ENCODE results near the gene GET4.

The GET4 gene

DNA sequence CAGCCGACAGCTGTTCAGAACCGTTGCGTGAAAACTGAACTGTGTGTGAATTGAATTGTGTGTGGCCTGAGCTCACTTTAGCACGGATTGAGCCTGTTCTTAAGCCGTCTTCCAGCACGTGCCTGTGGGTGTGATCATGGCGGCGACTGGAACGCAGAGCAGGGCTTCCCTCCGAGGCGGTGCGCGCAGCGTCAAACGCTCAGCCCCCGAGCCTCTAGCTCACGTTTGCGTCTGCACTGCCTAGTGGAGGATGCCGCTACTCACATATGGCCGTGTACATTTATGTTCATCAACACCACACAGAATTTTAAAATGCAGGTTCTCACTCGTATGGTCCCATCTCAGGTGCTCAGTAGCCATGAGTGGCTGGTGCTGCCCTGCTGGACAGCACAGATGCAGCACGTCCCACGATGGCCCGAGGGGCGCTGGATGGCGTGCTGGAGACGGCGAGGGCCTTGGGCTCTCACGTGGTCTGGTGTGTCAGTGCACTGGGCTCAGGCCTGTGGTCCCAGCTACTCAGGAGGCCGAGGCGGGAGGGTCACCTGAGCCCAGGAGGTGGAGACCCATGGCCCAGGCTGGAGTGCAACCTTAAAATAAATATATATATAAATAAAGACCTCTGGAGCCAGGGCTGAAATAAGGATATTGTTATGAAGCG, 22.1 kb upstream of the GET4 start:
- TF ChIP-seq POLR2A (IDR thresholded peaks at IDR 0.05; ENCODE audit: low read length) = no peak
- no peak for TF ChIP-seq GATA1 (IDR thresholded peaks at IDR 0.05; ENCODE audit: low read depth, low read length)
- no peak for DNase-seq

DNA sequence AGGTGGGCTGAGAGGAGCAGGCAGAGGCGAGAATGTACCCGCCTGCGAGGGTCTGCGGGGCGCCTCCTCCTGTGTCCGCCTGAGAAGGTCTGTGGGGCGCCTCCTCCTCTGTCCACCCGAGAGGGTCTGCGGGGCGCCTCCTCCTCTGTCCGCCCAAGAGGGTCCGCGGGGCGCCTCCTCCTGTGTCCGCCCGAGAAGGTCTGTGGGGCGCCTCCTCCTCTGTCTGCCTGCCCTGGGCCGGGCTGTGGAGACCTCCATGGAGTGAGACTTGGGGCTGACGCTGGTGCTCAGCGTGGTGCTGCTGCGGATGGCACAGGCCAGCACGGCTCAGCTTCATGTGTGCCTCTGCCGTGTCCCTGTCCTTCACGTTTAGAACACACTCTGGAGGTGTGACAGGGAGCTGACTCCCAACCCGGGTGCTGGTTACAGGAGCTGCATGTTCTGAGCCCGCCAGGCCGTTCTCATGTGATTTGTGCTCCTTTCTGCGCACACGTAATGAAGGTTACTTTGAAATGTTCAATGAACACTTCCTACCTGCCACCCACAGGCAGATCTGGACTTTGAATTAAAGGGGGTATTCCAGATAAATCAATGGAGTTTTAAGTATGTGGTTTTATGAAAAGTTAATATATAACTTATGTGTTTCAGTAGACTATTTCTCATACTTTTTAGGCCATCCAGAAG, 20.5 kb upstream of the GET4 start:
- TF ChIP-seq GATA1 (IDR thresholded peaks at IDR 0.05; ENCODE audit: low read depth, low read length) = no peak
- no peak for TF ChIP-seq POLR2A (IDR thresholded peaks at IDR 0.05; ENCODE audit: low read length)
- no peak for DNase-seq

DNA sequence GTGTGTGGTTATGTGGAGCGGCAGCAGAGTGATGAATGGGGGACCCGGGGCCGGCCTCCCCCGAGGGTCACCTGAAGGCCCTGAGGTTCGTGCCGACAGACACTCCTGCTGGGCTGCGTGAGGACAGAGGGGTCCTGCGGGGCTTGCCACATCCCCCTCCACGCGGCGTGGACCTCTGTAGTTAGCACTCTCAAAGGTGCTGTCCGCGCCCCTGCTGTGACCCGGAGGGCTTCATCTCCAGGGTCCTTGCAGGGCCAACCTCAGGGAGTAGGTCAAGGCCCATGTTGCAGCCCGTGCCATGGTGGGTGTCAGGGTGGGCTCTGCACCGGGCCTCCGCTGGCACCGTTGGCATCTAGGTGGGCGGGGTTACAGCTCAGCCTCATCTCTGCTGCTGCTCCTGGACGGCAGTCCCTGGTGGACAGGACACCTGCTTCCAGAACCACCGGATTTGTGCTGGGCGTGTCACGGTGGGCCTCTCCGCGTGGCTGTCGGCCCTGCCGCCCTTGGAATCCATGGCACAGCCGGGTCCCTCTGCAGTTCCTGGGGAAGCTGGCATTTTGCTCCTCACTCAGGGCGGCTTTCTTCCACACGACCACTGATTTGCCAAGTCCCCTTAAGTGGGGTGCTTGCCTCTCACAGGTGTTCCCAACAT, 19.8 kb upstream of the GET4 start:
- no peak for DNase-seq
- TF ChIP-seq POLR2A (IDR thresholded peaks at IDR 0.05; ENCODE audit: low read length) (no peak), GATA1 (IDR thresholded peaks at IDR 0.05; ENCODE audit: low read depth, low read length) (no peak)

DNA sequence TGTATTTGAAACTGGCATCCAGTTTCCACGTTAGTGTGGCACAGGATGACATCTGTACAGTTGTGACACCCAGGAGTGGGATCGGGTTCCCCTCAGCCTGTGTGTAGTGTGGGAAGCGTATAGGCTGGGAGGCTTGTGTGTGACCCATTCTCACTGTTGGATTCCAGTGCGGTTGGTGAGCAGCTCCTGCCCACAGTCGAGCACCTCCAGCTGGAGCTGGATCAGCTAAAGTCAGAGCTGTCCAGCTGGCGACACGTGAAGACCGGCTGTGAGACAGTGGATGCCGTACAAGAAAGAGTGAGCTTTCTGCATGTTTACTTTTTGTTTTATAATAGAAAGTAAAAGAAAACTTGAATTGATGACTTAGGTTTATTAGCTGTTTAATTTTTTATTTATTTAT, 18.7 kb upstream of the GET4 start:
- TF ChIP-seq GATA1 (IDR thresholded peaks at IDR 0.05; ENCODE audit: low read depth, low read length) (no peak), POLR2A (IDR thresholded peaks at IDR 0.05; ENCODE audit: low read length) (no peak)
- no peak for DNase-seq

DNA sequence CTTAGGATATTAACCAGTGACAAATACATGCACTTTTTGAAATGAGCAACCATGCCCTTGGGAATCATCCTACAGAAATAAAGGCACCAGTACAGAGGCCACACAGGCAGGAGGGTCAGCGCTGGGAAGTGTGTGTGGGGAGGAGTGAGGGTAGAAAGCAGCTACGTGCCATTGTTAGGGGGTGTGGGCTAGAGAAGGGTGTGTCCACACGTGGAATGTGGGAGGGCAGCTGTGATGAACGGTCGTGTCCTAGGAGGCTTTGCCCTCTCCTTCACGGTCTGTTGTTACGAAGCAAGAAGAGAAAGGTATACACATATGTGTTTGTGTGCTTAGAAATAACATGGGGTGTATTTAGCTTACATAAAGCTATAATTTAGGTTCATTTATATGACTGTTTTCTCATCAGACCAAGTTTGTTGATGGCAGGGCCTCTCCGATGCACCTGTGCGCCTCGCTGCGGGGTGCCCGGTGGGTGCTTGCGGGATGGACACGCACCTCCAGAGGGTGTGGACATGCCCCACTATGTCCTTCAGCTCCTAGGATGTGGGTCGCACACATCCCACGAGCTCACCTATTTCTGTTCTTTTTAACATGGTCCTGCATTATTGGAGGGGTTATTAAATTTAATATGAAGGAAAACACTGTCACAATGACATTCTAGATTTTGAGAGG, 16.9 kb upstream of the GET4 start:
- no peak for TF ChIP-seq GATA1 (IDR thresholded peaks at IDR 0.05; ENCODE audit: low read depth, low read length)
- TF ChIP-seq POLR2A (IDR thresholded peaks at IDR 0.05; ENCODE audit: low read length) = no peak
- no peak for DNase-seq

DNA sequence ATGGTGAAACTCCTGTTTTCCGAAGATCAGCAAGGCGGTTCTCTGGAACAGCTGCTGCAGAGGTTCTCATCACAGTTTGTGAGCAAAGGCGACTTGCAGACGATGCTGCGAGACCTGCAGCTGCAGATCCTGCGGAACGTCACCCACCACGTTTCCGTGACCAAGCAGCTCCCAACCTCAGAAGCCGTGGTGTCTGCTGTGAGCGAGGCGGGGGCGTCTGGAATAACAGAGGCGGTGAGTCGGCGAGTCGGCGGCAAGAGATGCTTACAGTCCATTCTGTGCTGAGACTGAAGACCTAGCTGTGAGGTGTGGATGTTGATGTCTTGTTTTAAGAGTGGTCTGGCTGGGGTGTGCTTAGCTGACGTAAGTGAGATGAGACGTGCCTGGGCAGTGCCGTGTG, 16.2 kb upstream of the GET4 start:
- no peak for DNase-seq
- TF ChIP-seq POLR2A (IDR thresholded peaks at IDR 0.05; ENCODE audit: low read length) (no peak), GATA1 (IDR thresholded peaks at IDR 0.05; ENCODE audit: low read depth, low read length) (no peak)

DNA sequence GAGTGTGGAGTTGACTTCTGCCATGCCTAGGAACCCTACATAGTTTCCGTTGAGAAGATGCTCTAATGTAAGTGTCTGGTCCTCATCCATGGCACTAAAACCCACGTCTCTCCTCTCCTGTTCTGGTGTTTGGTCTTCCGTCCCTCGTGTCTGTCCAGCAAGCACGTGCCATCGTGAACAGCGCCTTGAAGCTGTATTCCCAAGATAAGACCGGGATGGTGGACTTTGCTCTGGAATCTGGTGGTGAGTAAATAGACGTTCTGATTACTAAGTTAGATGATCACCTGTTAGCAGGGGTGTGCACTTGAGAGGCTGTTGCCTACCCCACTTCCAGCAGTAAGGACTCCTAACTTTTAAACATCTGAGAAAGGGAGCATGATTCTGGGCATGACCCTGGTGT, 15.1 kb upstream of the GET4 start:
- TF ChIP-seq GATA1 (IDR thresholded peaks at IDR 0.05; ENCODE audit: low read depth, low read length) (no peak), POLR2A (IDR thresholded peaks at IDR 0.05; ENCODE audit: low read length) (no peak)
- DNase-seq = no peak

DNA sequence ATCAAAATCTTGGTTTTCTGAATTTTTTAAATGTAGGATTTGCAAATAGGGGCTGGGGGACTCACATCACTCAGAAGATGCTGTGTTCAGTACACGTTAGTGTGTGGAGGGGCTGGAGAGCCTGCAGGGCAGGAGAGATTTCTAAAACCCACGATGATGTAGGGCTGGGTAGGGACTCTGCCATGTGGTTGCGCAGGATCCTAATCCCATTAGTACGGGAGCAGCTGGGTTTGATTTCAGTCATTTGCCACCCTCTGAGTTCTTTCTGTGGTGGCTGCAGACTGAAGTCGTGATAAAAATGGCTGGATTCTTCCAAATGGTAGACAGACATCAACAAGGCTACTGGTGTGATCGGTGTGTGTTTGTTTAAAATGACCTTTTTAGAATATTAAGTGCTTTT, 14.2 kb upstream of the GET4 start:
- no peak for TF ChIP-seq GATA1 (IDR thresholded peaks at IDR 0.05; ENCODE audit: low read depth, low read length)
- no peak for DNase-seq

DNA sequence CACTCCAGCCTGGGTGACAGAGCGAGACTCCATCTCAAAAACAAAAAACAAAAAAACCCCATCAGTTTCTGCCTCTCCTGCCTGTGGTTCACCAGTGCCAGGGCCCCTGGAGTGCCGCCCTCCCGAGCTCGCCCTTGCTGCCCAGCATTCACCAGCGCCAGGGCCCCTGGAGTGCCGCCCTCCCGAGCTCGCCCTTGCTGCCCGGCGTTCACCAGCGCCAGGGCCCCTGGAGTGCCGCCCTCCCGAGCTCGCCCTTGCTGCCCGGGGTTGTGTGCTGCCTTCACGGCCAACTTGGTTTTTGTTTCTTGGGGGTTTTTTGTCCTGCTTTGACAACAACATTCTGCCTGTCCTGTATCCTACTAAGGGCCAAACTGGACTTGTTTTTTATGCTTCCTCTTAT, 13.2 kb upstream of the GET4 start:
- no peak for DNase-seq
- TF ChIP-seq POLR2A (IDR thresholded peaks at IDR 0.05; ENCODE audit: low read length) = no peak
- TF ChIP-seq GATA1 (IDR thresholded peaks at IDR 0.05; ENCODE audit: low read depth, low read length) = no peak

DNA sequence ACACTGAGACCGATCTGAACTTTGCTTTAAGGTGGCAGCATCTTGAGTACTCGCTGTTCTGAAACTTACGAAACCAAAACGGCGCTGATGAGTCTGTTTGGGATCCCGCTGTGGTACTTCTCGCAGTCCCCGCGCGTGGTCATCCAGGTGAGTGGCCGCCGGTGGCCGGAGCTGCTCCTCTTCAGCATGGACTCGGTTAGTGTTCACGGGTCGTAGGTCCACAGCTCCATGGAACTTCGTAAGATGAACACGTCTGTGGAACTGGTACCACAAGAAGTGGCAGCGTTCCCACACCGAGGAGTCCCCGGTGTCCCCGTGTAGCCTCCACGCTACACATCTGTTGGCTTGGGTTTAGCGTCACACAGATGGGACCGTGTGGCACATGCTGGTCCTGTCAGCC, 10.4 kb upstream of the GET4 start:
- no peak for TF ChIP-seq GATA1 (IDR thresholded peaks at IDR 0.05; ENCODE audit: low read depth, low read length)
- TF ChIP-seq POLR2A (IDR thresholded peaks at IDR 0.05; ENCODE audit: low read length) = no peak
- no peak for DNase-seq

DNA sequence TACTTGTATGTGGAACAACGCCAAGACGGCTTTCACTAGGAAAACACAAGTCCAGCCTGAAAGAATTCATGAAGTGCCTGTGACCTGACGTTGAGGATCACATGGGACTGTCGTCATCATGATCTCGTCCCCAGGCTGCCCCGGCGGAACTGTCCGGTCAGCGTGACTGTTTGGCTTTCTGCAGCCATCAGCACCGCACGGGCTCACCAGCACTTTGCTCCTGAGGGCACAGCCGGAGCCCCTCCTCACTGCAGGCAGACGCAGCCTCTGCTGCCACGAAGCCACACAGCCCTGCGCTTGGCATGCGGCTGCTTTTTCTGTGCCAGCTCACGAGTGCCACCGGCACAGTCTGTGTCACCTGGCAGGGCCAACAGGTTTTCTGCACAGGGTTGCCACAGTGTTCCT, 9.4 kb upstream of the GET4 start:
- TF ChIP-seq GATA1 (IDR thresholded peaks at IDR 0.05; ENCODE audit: low read depth, low read length) (no peak), POLR2A (IDR thresholded peaks at IDR 0.05; ENCODE audit: low read length) (no peak)
- DNase-seq = no peak

DNA sequence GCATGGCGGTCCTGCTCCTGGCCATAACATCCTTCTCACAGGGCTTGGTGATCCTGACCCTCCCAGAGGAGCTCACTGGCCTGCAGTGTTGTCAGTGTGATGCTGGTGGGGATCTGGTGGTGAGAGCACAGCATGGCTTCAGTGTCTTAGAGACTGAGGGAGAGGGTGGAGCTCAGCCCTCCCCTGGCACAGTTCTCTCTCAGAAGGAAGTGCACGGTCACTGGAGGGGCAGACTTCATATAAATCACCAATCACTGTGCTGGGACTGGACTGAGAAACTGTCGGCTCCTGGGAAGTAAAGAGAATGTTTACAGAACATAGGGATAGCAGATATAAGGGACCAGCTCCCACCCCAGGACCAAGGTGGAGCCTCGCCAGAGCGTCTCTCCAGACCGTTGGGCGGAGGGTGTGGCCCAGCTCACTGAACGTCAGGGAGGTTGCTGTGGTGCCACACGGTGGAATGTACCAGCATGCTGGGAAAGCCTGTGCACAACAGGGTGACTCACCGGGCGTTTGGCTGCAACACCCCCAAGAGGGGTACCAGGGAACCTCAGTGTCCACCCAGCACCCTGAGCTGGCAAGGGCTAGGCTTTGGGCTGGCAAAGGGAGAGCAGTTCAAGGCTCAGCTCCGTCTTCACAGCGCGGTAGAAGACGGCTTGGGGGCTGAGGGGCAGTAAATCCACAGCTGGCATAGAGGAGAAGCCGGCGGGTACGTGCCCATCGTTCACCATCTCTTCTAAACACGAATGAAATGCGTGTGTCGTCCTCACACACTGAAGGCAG, 8.8 kb upstream of the GET4 start:
- DNase-seq = peak in 1 of 2 experiments; percentile 16
- TF ChIP-seq POLR2A (IDR thresholded peaks at IDR 0.05; ENCODE audit: low read length) (no peak), GATA1 (IDR thresholded peaks at IDR 0.05; ENCODE audit: low read depth, low read length) (no peak)

DNA sequence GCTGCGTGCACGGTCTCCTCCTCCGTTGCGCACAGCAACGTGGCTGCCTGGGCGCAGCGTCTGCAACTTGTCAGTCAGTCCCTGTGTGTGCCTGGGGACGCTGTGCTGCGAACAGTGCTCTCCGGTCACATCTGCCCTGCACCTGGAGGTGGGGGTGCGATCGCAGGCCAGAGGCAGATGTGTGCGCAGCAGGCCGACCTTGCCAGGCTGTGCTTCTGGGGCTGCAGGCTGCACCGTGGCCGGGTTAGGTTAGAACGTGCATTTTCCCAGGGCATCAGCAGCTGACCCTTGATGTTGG, 8.2 kb upstream of the GET4 start:
- TF ChIP-seq GATA1 (IDR thresholded peaks at IDR 0.05; ENCODE audit: low read depth, low read length) (no peak), POLR2A (IDR thresholded peaks at IDR 0.05; ENCODE audit: low read length) (no peak)
- no peak for DNase-seq

DNA sequence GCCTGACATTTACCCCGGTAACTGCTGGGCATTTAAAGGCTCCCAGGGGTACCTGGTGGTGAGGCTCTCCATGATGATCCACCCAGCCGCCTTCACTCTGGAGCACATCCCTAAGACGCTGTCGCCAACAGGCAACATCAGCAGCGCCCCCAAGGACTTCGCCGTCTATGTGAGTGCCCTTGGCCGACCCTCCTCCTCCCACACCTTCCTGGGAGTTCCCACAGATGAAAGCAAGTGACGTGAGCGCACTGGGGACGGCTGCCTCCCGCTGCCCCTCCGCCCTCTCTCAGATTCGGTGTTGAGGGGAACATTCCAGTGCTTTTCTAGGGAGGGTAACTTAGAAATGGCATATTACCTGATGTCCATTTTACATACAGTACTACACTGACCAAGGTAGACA, 7.0 kb upstream of the GET4 start:
- DNase-seq = no peak
- no peak for TF ChIP-seq GATA1 (IDR thresholded peaks at IDR 0.05; ENCODE audit: low read depth, low read length)
- no peak for TF ChIP-seq POLR2A (IDR thresholded peaks at IDR 0.05; ENCODE audit: low read length)

All from erythroblast (primary cell).